ENCODE results near the gene PRAC1. TPM values are rescaled to one million over a fixed set of nuclear protein-coding genes. Genes with fewer than 3 reads are reported as not detected.

Gene PRAC1
- total RNA-seq, 1 donor from 2014 or later, result not detected

- TF ChIP-seq, protein P1, sequence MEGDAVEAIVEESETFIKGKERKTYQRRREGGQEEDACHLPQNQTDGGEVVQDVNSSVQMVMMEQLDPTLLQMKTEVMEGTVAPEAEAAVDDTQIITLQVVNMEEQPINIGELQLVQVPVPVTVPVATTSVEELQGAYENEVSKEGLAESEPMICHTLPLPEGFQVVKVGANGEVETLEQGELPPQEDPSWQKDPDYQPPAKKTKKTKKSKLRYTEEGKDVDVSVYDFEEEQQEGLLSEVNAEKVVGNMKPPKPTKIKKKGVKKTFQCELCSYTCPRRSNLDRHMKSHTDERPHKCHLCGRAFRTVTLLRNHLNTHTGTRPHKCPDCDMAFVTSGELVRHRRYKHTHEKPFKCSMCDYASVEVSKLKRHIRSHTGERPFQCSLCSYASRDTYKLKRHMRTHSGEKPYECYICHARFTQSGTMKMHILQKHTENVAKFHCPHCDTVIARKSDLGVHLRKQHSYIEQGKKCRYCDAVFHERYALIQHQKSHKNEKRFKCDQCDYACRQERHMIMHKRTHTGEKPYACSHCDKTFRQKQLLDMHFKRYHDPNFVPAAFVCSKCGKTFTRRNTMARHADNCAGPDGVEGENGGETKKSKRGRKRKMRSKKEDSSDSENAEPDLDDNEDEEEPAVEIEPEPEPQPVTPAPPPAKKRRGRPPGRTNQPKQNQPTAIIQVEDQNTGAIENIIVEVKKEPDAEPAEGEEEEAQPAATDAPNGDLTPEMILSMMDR (IDR thresholded peaks at IDR 0.05; ENCODE audit: insufficient read depth, low read length, severe bottlenecking), result no peak
- Histone ChIP-seq H3K36me3 (ENCODE audit: control insufficient read depth, insufficient read depth, low read length) (no peaks in the 10 kb centered on the region), H3K27me3 (ENCODE audit: control insufficient read depth, insufficient read depth, low read length) (no peaks in the 10 kb centered on the region), H3K4me3 (ENCODE audit: low read depth, low read length) (no peak overlapping the region)
- DNase-seq (ENCODE audit: low read depth) (no peak), FAIRE-seq (no peak)
Measured at GRCh38 chr17:48692049-48692448, 30.3 kb downstream of the PRAC1 start.

GRCh38 chr17:48690655-48691054 lies 31.7 kb downstream of the PRAC1 start:
- DNase-seq (ENCODE audit: low read depth), result no peak
- TF ChIP-seq, protein P1 (IDR thresholded peaks at IDR 0.05; ENCODE audit: insufficient read depth, low read length, severe bottlenecking), result no peak
- no peaks in the 10 kb centered on the region for H3K36me3 ChIP-seq (ENCODE audit: control insufficient read depth, insufficient read depth, low read length)
- H3K27me3 ChIP-seq (ENCODE audit: control insufficient read depth, insufficient read depth, low read length), result no peaks in the 10 kb centered on the region
- no peak for FAIRE-seq
- no peak overlapping the region for H3K4me3 ChIP-seq (ENCODE audit: low read depth, low read length)

DNA sequence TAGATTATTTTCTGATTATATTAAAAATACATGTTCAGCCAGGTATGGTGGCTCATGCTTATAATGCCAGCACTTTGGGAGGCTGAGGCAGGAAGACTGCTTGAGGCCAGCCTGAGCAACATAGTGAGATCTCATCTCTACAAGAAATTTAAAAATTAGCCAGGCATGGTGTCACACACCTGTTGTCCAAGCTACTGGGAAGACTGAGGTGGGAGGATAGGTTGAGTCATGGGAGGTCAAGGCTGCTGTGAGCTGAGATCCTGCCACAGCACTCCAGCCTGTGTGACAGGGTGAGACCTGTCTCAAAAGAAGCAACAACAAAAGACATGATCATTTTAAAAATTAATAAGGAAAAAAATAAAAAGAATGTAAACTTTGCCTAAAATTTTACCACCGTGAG lies 40.7 kb downstream of the PRAC1 start:
- Histone ChIP-seq H3K36me3 (ENCODE audit: control insufficient read depth, insufficient read depth, low read length) (no peaks in the 10 kb centered on the region), H3K4me3 (ENCODE audit: low read depth, low read length) (no peak overlapping the region), H3K27me3 (ENCODE audit: control insufficient read depth, insufficient read depth, low read length) (peaks cover 9% of the 10 kb centered on the region)
- FAIRE-seq (no peak), DNase-seq (ENCODE audit: low read depth) (no peak)
- TF ChIP-seq, protein P1 (IDR thresholded peaks at IDR 0.05; ENCODE audit: insufficient read depth, low read length, severe bottlenecking), result no peak

DNA sequence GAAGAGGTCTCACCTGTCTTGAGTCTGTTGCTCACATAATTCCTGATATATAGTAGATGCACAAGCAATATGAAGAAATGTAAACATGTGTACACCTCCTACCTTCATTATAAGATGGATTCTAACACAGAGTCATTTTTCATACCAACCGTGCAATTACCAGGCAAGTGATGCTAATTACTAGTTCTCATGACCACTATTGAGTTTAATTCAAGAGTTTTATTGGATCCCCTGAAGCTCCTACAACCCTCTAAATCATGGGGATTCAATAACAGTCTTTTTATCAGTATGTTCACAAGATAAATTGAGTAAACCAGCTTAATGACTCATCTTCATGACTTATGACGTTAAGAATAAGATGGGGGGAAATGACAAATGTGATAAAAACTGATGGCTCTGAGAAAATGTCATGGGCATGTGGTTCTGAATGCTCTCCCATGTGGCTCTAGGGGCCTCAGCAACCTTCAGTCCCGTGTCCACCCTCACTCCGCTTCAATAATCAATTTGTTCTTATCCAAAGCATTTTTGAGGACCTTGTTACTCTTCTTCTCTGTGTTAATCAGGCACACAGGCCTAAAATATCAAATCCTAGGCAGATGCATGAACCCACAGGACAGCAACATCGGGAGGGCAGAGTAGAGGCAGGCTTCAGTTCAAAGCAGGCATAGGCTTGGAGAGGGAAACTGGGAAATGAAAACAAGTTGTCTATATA lies 42.8 kb downstream of the PRAC1 start:
- FAIRE-seq (no peak), DNase-seq (ENCODE audit: low read depth) (peak; percentile 10)
- no peaks in the 10 kb centered on the region for H3K36me3 ChIP-seq (ENCODE audit: control insufficient read depth, insufficient read depth, low read length)
- TF ChIP-seq, protein P1 (IDR thresholded peaks at IDR 0.05; ENCODE audit: insufficient read depth, low read length, severe bottlenecking), result no peak
- no peak overlapping the region for H3K4me3 ChIP-seq (ENCODE audit: low read depth, low read length)
- H3K27me3 ChIP-seq (ENCODE audit: control insufficient read depth, insufficient read depth, low read length), result peaks cover 9% of the 10 kb centered on the region

DNA sequence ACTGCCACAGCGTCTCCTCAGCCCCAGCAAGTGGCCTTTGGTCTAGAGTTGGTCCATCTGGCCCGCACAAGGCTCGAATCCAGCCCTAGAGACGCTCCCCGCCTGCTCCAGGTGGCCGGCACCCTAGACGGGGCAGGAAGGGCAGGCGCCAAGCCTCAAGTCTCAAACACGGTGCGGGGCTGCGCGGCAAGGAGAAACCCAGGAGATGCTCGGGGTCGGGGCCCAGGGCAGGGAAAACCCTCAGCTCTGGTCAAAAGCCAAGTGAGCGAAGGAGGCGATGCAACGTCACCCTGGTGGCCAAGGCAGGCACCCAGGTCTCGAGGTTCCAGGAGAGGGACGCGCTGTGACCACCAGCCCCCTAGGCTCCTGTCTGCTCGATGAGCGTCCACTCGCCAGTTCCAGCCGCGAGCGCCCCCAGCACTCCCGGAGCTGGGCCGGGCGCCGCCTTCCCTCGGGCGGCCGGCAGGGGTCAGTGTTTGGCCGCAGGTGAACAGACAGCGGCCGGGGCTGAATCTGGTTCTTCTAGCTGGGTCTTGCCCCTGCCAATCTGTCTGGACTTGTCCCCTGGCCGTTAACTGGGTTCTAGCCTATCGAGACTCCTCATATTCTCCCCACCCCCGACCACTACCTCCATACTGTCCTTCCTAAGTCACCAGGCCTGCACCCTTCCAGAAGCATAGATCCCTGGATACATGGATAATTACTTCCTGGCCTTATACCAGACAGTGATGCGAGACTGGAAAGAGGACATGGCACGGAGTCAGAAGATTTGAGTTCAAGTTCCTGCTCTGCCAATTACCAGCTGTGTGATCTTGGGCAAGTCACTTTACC lies 44.0 kb downstream of the PRAC1 start:
- FAIRE-seq (peak; percentile 32), DNase-seq (ENCODE audit: low read depth) (peak; percentile 50)
- H3K36me3 ChIP-seq (ENCODE audit: control insufficient read depth, insufficient read depth, low read length), result no peaks in the 10 kb centered on the region
- H3K27me3 ChIP-seq (ENCODE audit: control insufficient read depth, insufficient read depth, low read length), result peaks cover 9% of the 10 kb centered on the region
- TF ChIP-seq, protein P1 (IDR thresholded peaks at IDR 0.05; ENCODE audit: insufficient read depth, low read length, severe bottlenecking), result peak; percentile 96
- no peak overlapping the region for H3K4me3 ChIP-seq (ENCODE audit: low read depth, low read length)

Measured in bronchial epithelial cell (primary cell).